NCI-H82 treated with DMSO at 0.1 percent for 48 hours (cell line): Measurements from ENCODE around the gene LIMA1.
"Not testable (repeated sequence)": the region's sequence is repeated elsewhere in the genome, so short reads cannot be mapped to it uniquely, and the experiment has no call there.

Experiments used
- DNase-seq: peaks from one replicate; lab custom pipeline; 2025; ENCODE audit not compliant: unreplicated experiment; lab: John Stamatoyannopoulos, UW

The LIMA1 gene

GRCh38 chr12:50283229-50283923 is at the start of gene LIMA1:
LIMA1 (minus strand) TSS chr12:50283520; CDS start chr12:50248751, 34,769 bp downstream.
- DNase-seq: peak; percentile 70

GRCh38 chr12:50331745-50332144 is 48.4 kb upstream of the LIMA1 start:
- no peak for DNase-seq

- DNase-seq: not testable (repeated sequence)
These were observed 45.3 kb upstream of the LIMA1 start for GRCh38 chr12:50328664-50329063.

DNA sequence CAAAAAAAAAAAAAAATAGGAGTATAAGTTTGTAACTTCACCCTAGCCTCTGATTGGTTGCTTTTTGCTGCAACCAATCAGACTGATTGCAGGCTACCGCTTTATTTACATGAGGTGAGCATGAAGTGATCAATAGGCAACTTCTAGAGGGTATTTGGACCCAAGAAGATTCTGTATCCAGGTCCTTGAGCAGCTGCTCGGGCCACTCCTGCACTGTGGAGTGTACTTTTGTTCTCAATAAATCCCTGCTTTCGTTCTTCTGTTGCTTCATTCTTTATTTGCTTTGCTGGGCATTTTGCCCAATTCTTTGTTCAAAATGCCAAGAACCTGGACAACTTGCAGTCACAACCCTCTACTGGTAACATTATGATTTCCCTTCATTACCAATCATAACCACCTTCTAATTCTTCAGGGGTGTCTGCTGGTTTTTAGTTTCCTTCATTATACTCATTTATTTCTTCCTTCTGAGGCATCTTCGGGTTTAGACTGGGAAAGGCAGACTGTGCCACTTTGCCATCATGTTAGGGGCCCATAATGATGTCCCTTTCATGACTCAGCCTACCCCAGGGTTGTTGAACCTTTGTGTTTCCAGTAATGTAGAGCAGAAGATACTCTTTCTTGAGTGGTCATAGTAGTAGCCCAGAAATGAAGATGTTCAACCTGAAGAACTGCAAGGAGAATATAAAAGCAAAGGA is 43.4 kb upstream of the LIMA1 start:
- no peak for DNase-seq

DNA sequence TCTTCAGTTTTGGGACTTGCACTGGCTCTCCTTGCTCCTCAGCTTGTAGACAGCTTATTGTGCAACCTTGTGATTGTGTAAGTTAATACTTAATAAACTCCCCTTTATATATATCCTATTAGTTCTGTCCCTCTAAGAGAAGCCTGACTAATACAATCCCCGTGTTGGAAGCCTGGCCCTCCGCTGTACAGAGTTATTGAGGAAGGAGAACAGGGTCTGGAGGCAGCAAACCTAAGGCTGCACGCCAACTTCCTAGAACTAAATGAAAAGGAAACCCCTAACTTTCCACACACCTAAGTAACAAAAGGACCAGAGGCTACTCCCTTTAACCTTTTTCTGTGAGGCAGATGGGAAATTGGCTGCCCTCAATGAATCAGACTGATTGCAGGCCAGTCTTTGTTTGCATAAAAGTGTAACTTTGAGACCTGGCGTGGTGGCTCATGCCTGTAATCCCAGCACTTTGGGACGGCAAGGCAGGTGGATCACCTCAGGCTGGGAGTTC is 42.6 kb upstream of the LIMA1 start:
- no peak for DNase-seq

DNA sequence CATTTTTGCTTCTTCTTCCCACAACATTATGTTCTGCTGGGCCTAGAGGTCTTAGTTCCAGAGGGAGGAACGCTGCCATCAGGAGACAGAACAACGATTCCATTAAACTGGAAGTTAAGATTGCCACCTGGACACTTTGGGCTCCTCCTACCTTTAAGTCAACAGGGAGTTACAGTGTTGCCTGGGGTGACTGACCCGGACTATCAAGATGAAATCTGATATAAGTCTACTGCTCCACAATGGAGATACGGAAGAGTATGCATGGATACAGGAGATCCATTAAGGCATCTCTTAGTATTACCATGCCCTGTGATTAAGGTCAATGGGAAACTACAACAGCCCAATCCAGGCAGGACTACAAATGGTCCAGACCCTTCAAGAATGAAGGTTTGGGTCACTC is 41.5 kb upstream of the LIMA1 start:
- DNase-seq: not testable (repeated sequence)

- not testable (repeated sequence) for DNase-seq
These were observed 40.8 kb upstream of the LIMA1 start for GRCh38 chr12:50324077-50324476.

GRCh38 chr12:50322206-50322605 is 38.9 kb upstream of the LIMA1 start:
- DNase-seq: no peak

DNA sequence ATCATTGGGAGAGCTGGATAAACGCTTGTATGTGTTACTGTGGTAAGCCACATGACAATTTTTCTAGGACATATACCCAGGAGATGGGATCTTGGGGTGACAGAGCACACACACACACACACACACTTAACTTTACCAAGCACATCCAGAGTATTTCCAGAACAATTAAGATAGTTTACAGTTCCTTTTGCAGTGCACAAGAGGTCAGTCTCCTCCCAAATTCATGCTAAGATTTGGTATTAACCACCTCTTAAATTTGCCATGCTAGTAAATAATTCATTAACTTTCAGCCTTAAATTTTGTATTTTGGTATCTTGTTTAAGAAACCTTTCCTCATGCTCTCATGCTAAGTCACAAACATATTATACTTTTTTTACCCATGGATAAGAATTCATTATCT is 33.9 kb upstream of the LIMA1 start:
- DNase-seq: no peak

- DNase-seq: no peak
These were observed 32.5 kb upstream of the LIMA1 start for GRCh38 chr12:50315803-50316202.

- DNase-seq: peak; percentile 58
These were observed 31.5 kb upstream of the LIMA1 start for GRCh38 chr12:50314636-50315312.

DNA sequence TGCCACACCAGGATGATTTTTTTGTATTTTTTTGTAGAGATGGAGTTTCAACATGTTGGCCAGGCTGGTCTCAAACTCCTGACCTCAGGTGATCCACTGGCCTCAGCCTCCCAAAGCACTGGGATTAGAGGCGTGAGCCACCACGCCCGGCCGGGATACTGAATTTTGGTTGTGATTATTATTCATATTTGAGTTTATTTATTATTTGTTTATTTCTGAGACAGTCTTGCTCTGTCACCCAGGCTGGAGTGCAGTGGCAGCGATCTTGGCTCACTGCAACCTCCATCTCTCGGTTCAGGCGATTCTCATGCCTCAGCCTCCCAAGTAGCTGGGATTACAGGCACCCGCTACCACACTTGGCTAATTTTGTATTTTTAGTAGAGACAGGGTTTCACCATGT is 30.7 kb upstream of the LIMA1 start:
- not testable (repeated sequence) for DNase-seq

DNA sequence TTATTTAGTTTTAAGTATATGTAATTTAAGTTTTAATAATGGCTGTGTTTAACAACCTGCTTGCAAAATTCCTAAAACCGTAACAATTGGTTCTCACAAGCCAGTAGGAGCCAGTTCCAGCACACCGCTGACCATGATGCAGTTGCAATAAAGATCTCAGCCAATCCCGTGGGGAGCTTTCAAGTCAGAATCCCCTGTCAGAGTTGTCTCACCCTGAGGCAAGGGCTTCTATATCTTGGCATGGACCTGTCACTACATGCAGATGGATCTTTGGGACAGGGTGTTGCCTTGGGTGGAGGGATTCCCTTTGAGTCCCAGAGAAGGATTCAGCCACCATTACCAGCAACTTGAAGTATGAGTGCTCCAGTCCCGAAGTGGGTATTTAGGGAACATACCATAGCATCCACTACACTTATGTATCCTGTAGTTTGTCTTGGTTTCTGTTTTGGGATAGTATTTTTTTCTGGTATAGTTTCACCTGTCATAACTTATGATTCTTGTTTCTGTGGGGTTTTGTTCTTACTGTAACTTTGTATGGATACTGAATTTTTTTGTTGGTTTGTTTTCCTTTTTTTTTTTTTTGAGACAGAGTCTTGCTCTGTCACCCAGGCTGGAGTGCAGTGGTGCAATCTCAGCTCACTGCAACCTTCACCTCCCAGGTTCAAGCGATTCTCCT is 30.1 kb upstream of the LIMA1 start:
- DNase-seq: no peak

DNA sequence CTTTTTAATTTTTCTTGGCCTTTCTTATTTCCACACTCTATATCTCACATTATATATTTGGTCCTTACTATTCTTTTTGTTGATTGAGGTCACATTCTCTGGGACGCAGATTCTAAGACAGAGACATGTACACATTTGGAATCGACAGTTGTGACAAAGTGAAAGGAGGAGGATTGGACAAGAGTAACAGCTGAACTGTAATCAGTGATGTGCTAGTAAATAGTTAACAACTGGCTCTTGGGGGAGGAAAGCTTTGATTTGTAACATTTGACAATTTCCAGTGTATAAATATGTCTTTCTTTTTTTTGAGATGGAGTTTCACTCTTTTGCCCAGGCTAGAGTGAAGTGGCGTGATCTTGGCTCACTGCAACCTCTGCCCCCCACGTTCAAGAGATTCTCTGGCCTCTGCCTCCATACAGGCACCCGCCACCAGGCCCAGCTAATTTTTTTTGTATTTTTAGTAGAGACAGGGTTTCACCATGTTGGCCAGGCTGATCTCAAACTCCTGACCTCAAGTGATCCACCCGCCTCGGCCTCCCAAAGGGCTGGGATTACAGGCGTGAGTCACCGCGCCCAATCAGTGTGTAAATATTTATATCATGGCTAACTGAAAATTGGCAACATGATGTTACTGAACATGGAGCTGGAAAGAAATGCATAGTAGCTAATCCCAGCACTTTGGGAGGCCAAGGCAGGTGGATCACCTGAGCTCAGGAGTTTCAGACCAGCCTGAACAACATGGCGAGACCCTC is 28.7 kb upstream of the LIMA1 start:
- not testable (repeated sequence) for DNase-seq

DNA sequence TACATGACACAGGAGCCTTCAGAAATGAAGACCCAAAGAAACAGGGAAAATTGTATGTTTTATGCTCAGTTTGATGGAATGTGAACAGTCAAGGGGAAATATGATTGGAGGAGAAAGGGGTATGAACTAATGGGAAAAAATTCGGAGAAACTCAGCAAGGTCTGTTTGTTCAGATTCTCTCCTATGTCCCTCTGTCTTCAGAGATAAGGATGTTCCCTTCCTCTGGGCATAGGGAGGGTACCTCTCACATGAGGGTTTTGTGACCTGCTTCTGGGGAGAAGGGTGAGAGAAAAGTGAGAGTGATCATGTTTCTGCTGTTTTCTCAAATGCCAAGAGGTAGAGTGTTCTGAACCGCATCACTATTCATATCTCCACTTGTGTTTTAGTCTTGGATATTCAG is 26.6 kb upstream of the LIMA1 start:
- no peak for DNase-seq

GRCh38 chr12:50302686-50303085 is 19.4 kb upstream of the LIMA1 start:
- no peak for DNase-seq

DNA sequence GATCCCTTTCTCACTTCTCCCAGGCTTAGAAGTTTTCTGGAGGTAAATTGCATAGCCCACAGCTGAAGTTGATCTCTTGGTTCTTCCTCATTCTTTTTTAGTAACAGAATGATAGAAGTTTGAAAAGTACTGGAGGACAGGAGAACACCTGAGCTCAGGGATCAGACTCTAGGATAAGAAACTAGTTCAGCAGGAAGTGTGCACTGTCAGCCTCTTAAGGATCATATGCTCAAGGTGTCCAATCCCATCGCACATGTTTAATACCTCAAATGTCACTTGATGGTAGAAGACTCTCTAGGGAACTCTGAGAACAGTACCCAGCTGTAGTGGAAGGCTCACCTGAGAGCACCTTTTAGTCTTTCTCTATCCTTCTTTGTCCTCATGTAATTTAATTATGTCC is 14.7 kb upstream of the LIMA1 start:
- DNase-seq: no peak

GRCh38 chr12:50297027-50297426 is 13.7 kb upstream of the LIMA1 start:
- DNase-seq: no peak

DNA sequence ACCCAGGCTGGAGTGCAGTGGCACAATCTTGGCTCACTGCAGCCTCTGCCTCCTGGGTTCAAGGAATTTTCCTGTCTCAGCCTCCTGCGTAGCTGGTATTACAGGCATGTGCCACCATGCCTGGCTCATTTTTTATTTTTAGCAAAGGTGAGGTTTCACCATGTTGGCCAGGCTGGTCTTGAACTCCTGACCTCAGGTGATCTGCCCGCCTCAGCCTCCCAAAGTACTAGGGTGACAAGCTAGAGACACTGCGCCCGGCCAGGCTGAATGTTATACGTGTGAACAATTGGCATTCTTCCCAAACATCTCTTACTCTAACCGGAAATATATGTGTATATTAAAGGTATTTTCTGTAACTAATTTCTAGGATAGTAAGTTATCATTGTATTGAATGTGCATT is 13.2 kb upstream of the LIMA1 start:
- no peak for DNase-seq

DNA sequence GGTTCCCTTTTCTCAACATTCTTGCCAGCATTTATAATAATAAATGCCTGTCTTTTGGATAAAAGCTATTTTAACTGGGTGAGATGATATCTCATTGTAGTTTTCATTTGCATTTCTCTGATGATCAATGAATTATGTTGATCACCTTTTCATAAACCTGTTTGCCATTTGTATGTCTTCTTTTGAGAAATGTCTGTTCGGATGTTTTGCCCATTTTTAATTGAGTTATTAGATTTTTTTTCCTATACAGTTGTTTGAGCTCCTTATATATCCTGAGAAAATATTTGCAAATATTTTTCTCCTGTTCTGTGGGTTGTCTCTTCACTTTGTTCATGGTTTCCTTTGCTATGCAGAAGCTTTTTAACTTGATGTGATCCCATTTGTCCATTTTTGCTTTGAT is 8.1 kb upstream of the LIMA1 start:
- DNase-seq: no peak

- DNase-seq: not testable (repeated sequence)
These were observed 7.4 kb upstream of the LIMA1 start for GRCh38 chr12:50290692-50291091.
